GF-D8 (cell line): ENCODE data around the gene ABAT.
"Not testable (repeated sequence)": the region's sequence is repeated elsewhere in the genome, so short reads cannot be mapped to it uniquely, and the experiment has no call there.

ENCODE experiments used
- DNase-seq: peaks from one replicate; lab custom pipeline; 2025; lab: John Stamatoyannopoulos, UW

The ABAT gene

GRCh38 chr16:8682551-8683259 lies 8.3 kb downstream of the ABAT start:
- DNase-seq = no peak

GRCh38 chr16:8683640-8684039 lies 9.2 kb downstream of the ABAT start:
- no peak for DNase-seq

GRCh38 chr16:8685617-8686016 lies 11.2 kb downstream of the ABAT start:
- no peak for DNase-seq

- no peak for DNase-seq
Measured at GRCh38 chr16:8686031-8686621, 11.7 kb downstream of the ABAT start.

- no peak for DNase-seq
Measured at GRCh38 chr16:8686879-8687278, 12.5 kb downstream of the ABAT start.

- DNase-seq = no peak
Measured at GRCh38 chr16:8689686-8690085, 15.3 kb downstream of the ABAT start.

GRCh38 chr16:8691728-8692127 lies 17.3 kb downstream of the ABAT start:
- no peak for DNase-seq

- DNase-seq = no peak
Measured at GRCh38 chr16:8694795-8695728, 20.6 kb downstream of the ABAT start.

- DNase-seq = no peak
Measured at GRCh38 chr16:8696880-8697279, 22.5 kb downstream of the ABAT start.

GRCh38 chr16:8697965-8698364 lies 23.5 kb downstream of the ABAT start:
- DNase-seq = no peak

GRCh38 chr16:8703693-8704092 lies 29.3 kb downstream of the ABAT start:
- DNase-seq = no peak

- DNase-seq = no peak
Measured at GRCh38 chr16:8704098-8704497, 29.7 kb downstream of the ABAT start.

- not testable (repeated sequence) for DNase-seq
Measured at GRCh38 chr16:8705100-8705822, 30.8 kb downstream of the ABAT start.

GRCh38 chr16:8708536-8708935 lies 34.1 kb downstream of the ABAT start:
- no peak for DNase-seq

GRCh38 chr16:8712589-8713361 lies 38.4 kb downstream of the ABAT start:
- DNase-seq = no peak

- DNase-seq = no peak
Measured at GRCh38 chr16:8713635-8714172, 39.3 kb downstream of the ABAT start.

- no peak for DNase-seq
Measured at GRCh38 chr16:8714174-8714573, 39.8 kb downstream of the ABAT start.

- no peak for DNase-seq
Measured at GRCh38 chr16:8714807-8715206, 40.4 kb downstream of the ABAT start.

GRCh38 chr16:8716052-8716451 lies 41.6 kb downstream of the ABAT start:
- DNase-seq = no peak

- DNase-seq = no peak
Measured at GRCh38 chr16:8716592-8716991, 42.2 kb downstream of the ABAT start.

GRCh38 chr16:8717469-8717868 lies 43.1 kb downstream of the ABAT start:
- DNase-seq = no peak
